OCI-LY7 (cell line): Measurements from ENCODE around the gene BZW2.

Experiments
- EZH2phosphoT487 ChIP-seq: fragments of 200-600 bp; sonication (generic); IDR thresholded peaks from 2 replicates; pipeline ENCODE4 v1.6.1; 2018; ENCODE audit warnings: low read depth, borderline replicate concordance, mild to moderate bottlenecking, mixed run types, antibody characterized with exemption, low read length, moderate library complexity, mixed read lengths
- TF ChIP-seq, protein P1 (sequence below): fragments of 200-600 bp; sonication (generic); conservative IDR thresholded peaks from 2 replicates; pipeline ENCODE4 v1.5.1; 2014; ENCODE audit warnings: mild to moderate bottlenecking, antibody characterized with exemption, low read length, moderate library complexity, mixed read lengths

DNA sequence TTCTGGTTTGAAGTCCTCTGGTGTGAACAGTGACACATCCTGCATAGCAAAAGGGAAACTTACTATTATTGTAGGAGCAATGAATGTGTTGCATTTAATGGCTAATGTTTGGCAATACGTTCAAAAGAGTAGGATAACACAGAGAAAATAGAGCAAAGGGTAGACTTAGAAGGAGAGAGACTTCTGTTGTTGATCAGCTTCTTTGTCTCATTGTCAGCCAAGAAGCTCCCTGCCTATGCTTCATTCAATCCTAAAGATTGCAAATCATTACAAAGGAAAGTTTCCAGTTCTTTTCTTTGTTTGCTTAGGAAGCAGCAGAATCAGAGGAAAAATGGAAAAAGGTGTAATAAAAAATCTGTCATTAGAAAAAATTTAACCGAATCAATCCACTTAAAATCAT, 99.7 kb downstream of the BZW2 start:
- TF ChIP-seq, protein P1, sequence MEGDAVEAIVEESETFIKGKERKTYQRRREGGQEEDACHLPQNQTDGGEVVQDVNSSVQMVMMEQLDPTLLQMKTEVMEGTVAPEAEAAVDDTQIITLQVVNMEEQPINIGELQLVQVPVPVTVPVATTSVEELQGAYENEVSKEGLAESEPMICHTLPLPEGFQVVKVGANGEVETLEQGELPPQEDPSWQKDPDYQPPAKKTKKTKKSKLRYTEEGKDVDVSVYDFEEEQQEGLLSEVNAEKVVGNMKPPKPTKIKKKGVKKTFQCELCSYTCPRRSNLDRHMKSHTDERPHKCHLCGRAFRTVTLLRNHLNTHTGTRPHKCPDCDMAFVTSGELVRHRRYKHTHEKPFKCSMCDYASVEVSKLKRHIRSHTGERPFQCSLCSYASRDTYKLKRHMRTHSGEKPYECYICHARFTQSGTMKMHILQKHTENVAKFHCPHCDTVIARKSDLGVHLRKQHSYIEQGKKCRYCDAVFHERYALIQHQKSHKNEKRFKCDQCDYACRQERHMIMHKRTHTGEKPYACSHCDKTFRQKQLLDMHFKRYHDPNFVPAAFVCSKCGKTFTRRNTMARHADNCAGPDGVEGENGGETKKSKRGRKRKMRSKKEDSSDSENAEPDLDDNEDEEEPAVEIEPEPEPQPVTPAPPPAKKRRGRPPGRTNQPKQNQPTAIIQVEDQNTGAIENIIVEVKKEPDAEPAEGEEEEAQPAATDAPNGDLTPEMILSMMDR, result no peak
- no peak for TF ChIP-seq EZH2phosphoT487
